GM04504 (cell line): ENCODE results near the gene PRKCH.
"Not testable (repeated sequence)": the region's sequence is repeated elsewhere in the genome, so short reads cannot be mapped to it uniquely, and the experiment has no call there.

Source experiments
- DNase-seq: peaks from one replicate; pipeline ENCODE4 v3.0.0-alpha.2; 2012; ENCODE audit warnings: low read depth

PRKCH gene

GRCh38 chr14:61395115-61395725 lies 73.8 kb downstream of the PRKCH start:
- no peak for DNase-seq

GRCh38 chr14:61396279-61396678 lies 74.9 kb downstream of the PRKCH start:
- DNase-seq: no peak

GRCh38 chr14:61396694-61397093 lies 75.3 kb downstream of the PRKCH start:
- DNase-seq: no peak

- no peak for DNase-seq
Observed at GRCh38 chr14:61397615-61398014, 76.2 kb downstream of the PRKCH start.

GRCh38 chr14:61398221-61398620 lies 76.8 kb downstream of the PRKCH start:
- DNase-seq: no peak

GRCh38 chr14:61399365-61399764 lies 78.0 kb downstream of the PRKCH start:
- no peak for DNase-seq

GRCh38 chr14:61401461-61401860 lies 80.1 kb downstream of the PRKCH start:
- no peak for DNase-seq

GRCh38 chr14:61403411-61403810 lies 82.0 kb downstream of the PRKCH start:
- DNase-seq: no peak

- no peak for DNase-seq
Observed at GRCh38 chr14:61404637-61405036, 83.3 kb downstream of the PRKCH start.

GRCh38 chr14:61406198-61406597 lies 84.8 kb downstream of the PRKCH start:
- DNase-seq: no peak

- DNase-seq: no peak
Observed at GRCh38 chr14:61406675-61407074, 85.3 kb downstream of the PRKCH start.

- DNase-seq: no peak
Observed at GRCh38 chr14:61408498-61408897, 87.1 kb downstream of the PRKCH start.

- DNase-seq: no peak
Observed at GRCh38 chr14:61409782-61410181, 88.4 kb downstream of the PRKCH start.

GRCh38 chr14:61415934-61416333 lies 94.6 kb downstream of the PRKCH start:
- not testable (repeated sequence) for DNase-seq

- no peak for DNase-seq
Observed at GRCh38 chr14:61416591-61416990, 95.2 kb downstream of the PRKCH start.

- DNase-seq: no peak
Observed at GRCh38 chr14:61417141-61417540, 95.8 kb downstream of the PRKCH start.

- DNase-seq: no peak
Observed at GRCh38 chr14:61417883-61418455, 96.6 kb downstream of the PRKCH start.

GRCh38 chr14:61418746-61419145 lies 97.4 kb downstream of the PRKCH start:
- DNase-seq: no peak

GRCh38 chr14:61419201-61419600 lies 97.8 kb downstream of the PRKCH start:
- DNase-seq: no peak

- DNase-seq: no peak
Observed at GRCh38 chr14:61420326-61420725, 98.9 kb downstream of the PRKCH start.

GRCh38 chr14:61421212-61421923 lies 100.0 kb downstream of the PRKCH start:
- DNase-seq: no peak

GRCh38 chr14:61426048-61426447 lies 104.7 kb downstream of the PRKCH start:
- DNase-seq: no peak

- DNase-seq: no peak
Observed at GRCh38 chr14:61428261-61428660, 106.9 kb downstream of the PRKCH start.

GRCh38 chr14:61429316-61429715 lies 107.9 kb downstream of the PRKCH start:
- DNase-seq: no peak
